IMR-90 (cell line): ENCODE data around the gene TUBA1B. TPM values are rescaled to one million over a fixed set of nuclear protein-coding genes. Genes with fewer than 3 reads are reported as not detected.

Experiments
- ATAC-seq: fragments of 200-7000 bp; cut with Tn5 transposase; 2 replicates; pipeline ENCODE4 v1.9.1; 2020; ENCODE audit warnings: low read depth, mild to moderate bottlenecking, moderate library complexity
- BruUV-seq: library from RNA; stranded (reverse); fragments of 400-500 nt; replicated peaks from 2 replicates; lab custom pipeline; 2021; lab: Mats Ljungman, UMichigan
- CTCF ChIA-PET: fragments of 300-600 bp; formaldehyde crosslinking; extraction: SDS; loops from one replicate; lab custom pipeline; 2021; ENCODE audit warnings: antibody characterized with exemption; lab: Yijun Ruan, JAX
- POLR2A ChIA-PET: fragments of 300-600 bp; sonication (Branson Sonifier 250); formaldehyde crosslinking; loops from one replicate; lab custom pipeline; 2022; ENCODE audit warnings: antibody characterized with exemption; ENCODE audit not compliant: unreplicated experiment; lab: Charles Lee
- DNase-seq: peaks from one replicate; pipeline ENCODE4 v3.0.0; 2013
- H2AFZ ChIP-seq: replicated peaks from 2 replicates; pipeline ENCODE3; 2013; ENCODE audit warnings: low read length, mild to moderate bottlenecking; ENCODE audit not compliant: poor library complexity
- H2AK5ac ChIP-seq: 2 replicates; pipeline ENCODE4 v1.6.1; 2013; ENCODE audit warnings: low read depth, low read length, inconsistent platforms
- H2AK9ac ChIP-seq: replicated peaks from 2 replicates; pipeline ENCODE3; 2013; ENCODE audit warnings: mild to moderate bottlenecking, low read depth, low read length, moderate library complexity; ENCODE audit not compliant: poor library complexity
- H2BK120ac ChIP-seq: 2 replicates; pipeline ENCODE4 v1.6.1; 2013; ENCODE audit warnings: low read depth, low read length, inconsistent platforms
- H2BK15ac ChIP-seq: 3 replicates; pipeline ENCODE4 v1.6.1; 2013; ENCODE audit warnings: low read depth, low read length, inconsistent platforms
- H2BK20ac ChIP-seq: 2 replicates; pipeline ENCODE4 v1.6.1; 2013; ENCODE audit warnings: low read depth, mild to moderate bottlenecking, inconsistent platforms, low read length, moderate library complexity
- H2BK5ac ChIP-seq: 2 replicates; pipeline ENCODE4 v1.6.1; 2013; ENCODE audit warnings: mild to moderate bottlenecking, low read depth, low read length, inconsistent platforms; ENCODE audit not compliant: poor library complexity, severe bottlenecking
- H3K14ac ChIP-seq: replicated peaks from 2 replicates; pipeline ENCODE4 v1.6.1; 2013; ENCODE audit warnings: low read depth, low read length, inconsistent platforms
- H3K18ac ChIP-seq: 2 replicates; pipeline ENCODE4 v1.6.1; 2013; ENCODE audit warnings: low read depth, low read length, control low read depth
- H3K23ac ChIP-seq: 2 replicates; pipeline ENCODE4 v1.6.1; 2013; ENCODE audit warnings: low read depth, low read length, inconsistent platforms
- H3K27ac ChIP-seq: 2 replicates; pipeline ENCODE4 v1.5.1; 2013; ENCODE audit warnings: mild to moderate bottlenecking, control low read depth, low read length; ENCODE audit not compliant: insufficient read depth
- H3K27me3 ChIP-seq: 2 replicates; pipeline ENCODE4 v1.6.1; 2013; ENCODE audit warnings: low read length; ENCODE audit not compliant: control insufficient read depth, insufficient read depth
- H3K36me3 ChIP-seq: 2 replicates; pipeline ENCODE4 v1.6.1; 2013; ENCODE audit warnings: low read length, mixed read lengths; ENCODE audit not compliant: control insufficient read depth, insufficient read depth
- H3K4ac ChIP-seq: 2 replicates; pipeline ENCODE4 v1.6.1; 2013; ENCODE audit warnings: low read depth, low read length, inconsistent platforms
- H3K4me1 ChIP-seq: 2 replicates; pipeline ENCODE4 v1.6.1; 2013; ENCODE audit warnings: low read length, mixed read lengths; ENCODE audit not compliant: control insufficient read depth, insufficient read depth
- H3K4me2 ChIP-seq: 2 replicates; pipeline ENCODE4 v1.6.1; 2013; ENCODE audit warnings: low read depth, mild to moderate bottlenecking, control low read depth, low read length, moderate library complexity
- H3K4me3 ChIP-seq: 2 replicates; pipeline ENCODE4 v1.5.1; 2013; ENCODE audit warnings: low read depth, mild to moderate bottlenecking, control low read depth, low read length, moderate library complexity; ENCODE audit not compliant: insufficient read depth
- H3K56ac ChIP-seq: 2 replicates; pipeline ENCODE4 v1.6.1; 2013; ENCODE audit warnings: low read length, inconsistent platforms; ENCODE audit not compliant: insufficient read depth; ENCODE audit errors: extremely low read depth
- H3K79me1 ChIP-seq, 2 experiments: 2 replicates each; pipeline ENCODE4 v1.6.1; 2013; ENCODE audit warnings: low read length in 2 of 2, inconsistent platforms in 1 of 2, low read depth in 1 of 2
- H3K9ac ChIP-seq: 2 replicates; pipeline ENCODE4 v1.6.1; 2013; ENCODE audit warnings: low read depth, low read length, control low read depth
- H3K9me1 ChIP-seq: 2 replicates; pipeline ENCODE4 v1.6.1; 2013; ENCODE audit warnings: low read length, inconsistent platforms; ENCODE audit not compliant: insufficient read depth
- H3K9me3 ChIP-seq: 2 replicates; pipeline ENCODE4 v1.6.1; 2013; ENCODE audit warnings: low read length; ENCODE audit not compliant: control insufficient read depth, insufficient read depth
- H4K20me1 ChIP-seq: 2 replicates; pipeline ENCODE4 v1.6.1; 2013; ENCODE audit warnings: low read length, inconsistent platforms; ENCODE audit not compliant: insufficient read depth
- H4K5ac ChIP-seq: 2 replicates; pipeline ENCODE4 v1.6.1; 2013; ENCODE audit warnings: mild to moderate bottlenecking, low read depth, low read length, control low read depth
- H4K8ac ChIP-seq, 2 experiments: 2 replicates each; pipeline ENCODE4 v1.6.1; 2013; ENCODE audit warnings: low read depth in 2 of 2, low read length in 2 of 2, control low read depth in 1 of 2, inconsistent platforms in 1 of 2
- H4K91ac ChIP-seq: 2 replicates; pipeline ENCODE4 v1.6.1; 2013; ENCODE audit warnings: low read depth, low read length, inconsistent platforms; ENCODE audit not compliant: insufficient read depth
- BHLHE40 ChIP-seq: fragments of 150-350 bp; IDR thresholded peaks from 2 replicates; pipeline ENCODE4 v1.6.1; 2016; ENCODE audit warnings: mild to moderate bottlenecking, low read depth, low read length
- CEBPB ChIP-seq: IDR thresholded peaks from 2 replicates; pipeline ENCODE4 v1.6.1; 2012; ENCODE audit warnings: low read depth, low read length, improper control_type of control experiment
- CHD1 ChIP-seq: IDR thresholded peaks from 2 replicates; pipeline ENCODE4 v1.6.1; 2012; ENCODE audit warnings: low read depth, low read length, improper control_type of control experiment
- CTCF ChIP-seq: conservative IDR thresholded peaks from 2 replicates; pipeline ENCODE4 v1.5.1; 2012; ENCODE audit warnings: mild to moderate bottlenecking, low read depth, low read length, improper control_type of control experiment
- ELK1 ChIP-seq: fragments of 150-350 bp; IDR thresholded peaks from 2 replicates; pipeline ENCODE4 v1.6.1; 2016; ENCODE audit warnings: low read depth, mild to moderate bottlenecking, low read length, moderate library complexity, borderline replicate concordance
- FOS ChIP-seq: fragments of 150-350 bp; IDR thresholded peaks from 2 replicates; pipeline ENCODE4 v1.6.1; 2016; ENCODE audit warnings: low read depth, low read length
- MAFK ChIP-seq: IDR thresholded peaks from 2 replicates; pipeline ENCODE4 v1.6.1; 2012; ENCODE audit warnings: low read depth, low read length, improper control_type of control experiment
- MAZ ChIP-seq: IDR thresholded peaks from 2 replicates; pipeline ENCODE4 v1.6.1; 2012; ENCODE audit warnings: low read depth, mild to moderate bottlenecking, low read length, improper control_type of control experiment, moderate library complexity, borderline replicate concordance
- MXI1 ChIP-seq: IDR thresholded peaks from 2 replicates; pipeline ENCODE4 v1.6.1; 2012; ENCODE audit warnings: low read depth, mild to moderate bottlenecking, low read length, moderate library complexity, borderline replicate concordance
- NFE2L2 ChIP-seq: fragments of 150-350 bp; IDR thresholded peaks from 2 replicates; pipeline ENCODE4 v1.6.1; 2016; ENCODE audit warnings: low read depth, mild to moderate bottlenecking, low read length
- POLR2A ChIP-seq: IDR thresholded peaks from 2 replicates; pipeline ENCODE4 v1.6.1; 2012; ENCODE audit warnings: mild to moderate bottlenecking, low read depth, low read length
- RAD21 ChIP-seq: IDR thresholded peaks from 2 replicates; pipeline ENCODE4 v1.6.1; 2012; ENCODE audit warnings: low read length, improper control_type of control experiment
- RCOR1 ChIP-seq: IDR thresholded peaks from 2 replicates; pipeline ENCODE4 v1.6.1; 2012; ENCODE audit warnings: mild to moderate bottlenecking, low read length, improper control_type of control experiment; ENCODE audit not compliant: insufficient replicate concordance
- RFX5 ChIP-seq: IDR thresholded peaks from 2 replicates; pipeline ENCODE4 v1.8.0; 2012; ENCODE audit warnings: low read depth, mild to moderate bottlenecking, low read length, moderate library complexity
- SMC3 ChIP-seq: fragments of 150-350 bp; IDR thresholded peaks from 2 replicates; pipeline ENCODE4 v1.6.1; 2016; ENCODE audit warnings: low read depth, mild to moderate bottlenecking, antibody characterized with exemption, low read length, moderate library complexity
- USF2 ChIP-seq: fragments of 150-350 bp; IDR thresholded peaks from 2 replicates; pipeline ENCODE4 v1.6.1; 2017; ENCODE audit warnings: mild to moderate bottlenecking, antibody characterized with exemption, low read length, low read depth
- WGBS, 2 experiments: methylation state at CpG; one replicate each; pipeline versions ENCODE4 v1.1.5 to v1.1.7; 2013; ENCODE audit warnings: missing lambda C conversion rate in 2 of 2; ENCODE audit not compliant: insufficient read length in 1 of 2; ENCODE audit errors: extremely low coverage in 2 of 2; 5-methylcytosine and 5-hydroxymethylcytosine counted together
- dilution Hi-C: fragments of 300-500 bp; cut with HindIII; formaldehyde crosslinking; loops from one replicate; pipeline ENCODE4 v1.14.3; 2018; ENCODE audit warnings: low sequenced_read_pairs; ENCODE audit not compliant: unreplicated experiment
- in situ Hi-C: fragments of 300-500 bp; cut with MboI; formaldehyde crosslinking; loops from 3 replicates; pipeline ENCODE4 v1.14.3; 2019; ENCODE audit warnings: low sequenced_read_pairs, inconsistent platforms, mixed read lengths
- intact Hi-C: fragments of 100-400 bp; cut with micrococcal nuclease; formaldehyde crosslinking; loops from 2 replicates; pipeline ENCODE4 v1.10.0; 2022
- polyA plus RNA-seq, 3 experiments: library from polyadenylated mRNA; depleted of rRNA; stranded (reverse); fragments of >200 nt; gene quantifications; 2 replicates each; pipeline ENCODE4 v1.2.3, GENCODE V29; 2012; ENCODE audit warnings: low replicate concordance in 1 of 3
- total RNA-seq: library from RNA; depleted of rRNA; stranded (reverse); fragments of >200 nt; gene quantifications from 2 replicates; pipeline ENCODE4 v1.2.3, GENCODE V29; 2012

The TUBA1B gene
- total and polyA plus RNA-seq, 2 of the 4 experiments (the other 2 are of a cell fraction): 4,221 to 5,195 TPM

GRCh38 chr12:49138999-49139398 lies 7.8 kb upstream of the TUBA1B start:
- no peaks in the 10 kb centered on the region for H3K36me3 ChIP-seq
- H3K9ac ChIP-seq: no peak overlapping the region
- H3K23ac ChIP-seq: no peak overlapping the region
- DNase-seq (no peak), ATAC-seq (no peak)
- H4K5ac ChIP-seq: no peak overlapping the region
- no peak overlapping the region for H2BK5ac ChIP-seq
- no peak overlapping the region for H2AFZ ChIP-seq
- H3K18ac ChIP-seq: no peak overlapping the region
- H3K9me1 ChIP-seq: no peaks in the 10 kb centered on the region
- no peak overlapping the region for H2BK20ac ChIP-seq
- no peak overlapping the region for H3K4me2 ChIP-seq
- H4K20me1 ChIP-seq: no peaks in the 10 kb centered on the region
- no peak overlapping the region for H2BK120ac ChIP-seq
- no peak overlapping the region for H2BK15ac ChIP-seq
- no CpG with 5 or more reads among the region's 2 CpGs for WGBS, 2 experiments
- dilution Hi-C loops: no loop called here
- H3K4me1 ChIP-seq: no peaks in the 10 kb centered on the region
- H3K79me1 ChIP-seq: peaks cover 0 to 4% of the 10 kb centered on the region in 2 experiments; a peak in 1 of 4 replicates
- H2AK9ac ChIP-seq: no peak overlapping the region
- intact Hi-C loops: loop anchor here (10.0 kb wide), 1 partner anchor 126 kb away; the partner anchor contains the start of gene TUBA1C
- H2AK5ac ChIP-seq: no peak overlapping the region
- no peaks in the 10 kb centered on the region for H3K27me3 ChIP-seq
- H3K27ac ChIP-seq: no peak overlapping the region
- no peak overlapping the region for H3K56ac ChIP-seq
- no peak overlapping the region for H3K4me3 ChIP-seq
- no peak overlapping the region for H3K14ac ChIP-seq
- in situ Hi-C loops: loop anchor here (10.0 kb wide), 1 partner anchor 46 kb away; the partner anchor contains the start of gene TUBA1A
- no peak overlapping the region for H3K4ac ChIP-seq
- no peak overlapping the region for H4K91ac ChIP-seq
- no peak overlapping the region for H4K8ac ChIP-seq
- CTCF ChIA-PET: interaction anchor here (0.5 to 1.2 kb wide), 2 partner anchors 9 to 57 kb away, joined by 4 to 7 read pairs; no protein-coding TSS in a partner anchor
- no peaks in the 10 kb centered on the region for H3K9me3 ChIP-seq
- POLR2A ChIA-PET: no interaction called here
- BruUV-seq: no TSS peak
- no peak for TF ChIP-seq ELK1
- TF ChIP-seq NFE2L2: no peak
- TF ChIP-seq RAD21: no peak
- TF ChIP-seq RFX5: no peak
- no peak for TF ChIP-seq POLR2A
- no peak for TF ChIP-seq SMC3
- TF ChIP-seq RCOR1: no peak
- no peak for TF ChIP-seq BHLHE40
- TF ChIP-seq FOS: no peak
- no peak for TF ChIP-seq CTCF
- no peak for TF ChIP-seq CEBPB
- no peak for TF ChIP-seq CHD1
- TF ChIP-seq MAFK: no peak
- TF ChIP-seq USF2: no peak
- TF ChIP-seq MXI1: no peak
- no peak for TF ChIP-seq MAZ
